Right renal pelvis (tissue), 4 donors: ENCODE measurements around the gene CDH1. TPM values are rescaled to one million over a fixed set of nuclear protein-coding genes. Genes with fewer than 3 reads are reported as not detected.
"Not testable (repeated sequence)": the region's sequence is repeated elsewhere in the genome, so short reads cannot be mapped to it uniquely, and the experiment has no call there.

Source experiments
- DNase-seq, 4 donors: peaks; one replicate each; pipeline ENCODE4 v3.0.0-alpha.2; 2013; ENCODE audit warnings: low read depth in 4 of 4, low spot score in 3 of 4, missing footprints in 1 of 4
- polyA plus RNA-seq, 4 donors: library from polyadenylated mRNA; unstranded; fragments of 120-200 nt; gene quantifications; one replicate each; pipeline ENCODE4 v1.2.1, GENCODE V29; 2013; ENCODE audit not compliant: insufficient read length in 4 of 4

Gene CDH1
- polyA plus RNA-seq, 4 donors: 96.8 to 118 (median 102) TPM

DNA sequence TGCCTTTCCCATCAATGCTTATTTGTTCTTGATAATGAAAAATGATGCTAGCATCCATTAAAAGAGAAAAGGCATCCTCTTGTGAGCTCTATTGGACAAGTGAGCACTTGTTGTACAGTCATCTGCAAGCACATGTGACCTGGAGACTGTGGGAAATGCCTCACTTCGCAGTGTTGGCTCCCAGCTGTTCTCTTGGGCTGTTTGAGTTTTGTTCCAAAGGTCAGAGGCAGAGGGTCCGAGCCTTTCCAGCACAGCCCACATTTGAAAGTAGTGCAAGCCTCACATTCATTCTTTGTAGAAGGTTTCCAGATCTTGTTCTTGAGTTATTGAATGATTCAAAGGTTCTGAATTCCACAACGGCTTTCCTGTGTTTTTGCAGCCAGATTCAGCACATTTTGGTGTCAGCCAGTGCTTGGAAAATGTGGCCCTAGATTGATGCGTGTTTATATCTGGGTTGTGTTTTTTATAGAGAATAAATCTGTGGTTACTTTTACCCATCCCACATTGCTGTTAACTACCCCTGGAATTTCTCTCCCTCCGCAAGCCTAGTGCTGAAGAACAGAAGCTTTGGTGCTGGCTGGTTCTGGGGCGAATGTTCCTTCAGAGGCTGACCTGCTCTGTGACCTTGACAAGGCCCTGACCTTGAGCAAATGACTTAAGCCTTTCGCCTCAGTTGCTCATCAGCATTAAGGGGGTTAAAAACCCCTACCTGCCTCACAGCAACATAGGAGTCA is 49.8 kb downstream of the CDH1 start:
- DNase-seq: peak in 3 of 4 donors; percentile 32 to 42 (median 37)

GRCh38 chr16:68787419-68787807 is 50.3 kb downstream of the CDH1 start:
- DNase-seq: not testable (repeated sequence)

DNA sequence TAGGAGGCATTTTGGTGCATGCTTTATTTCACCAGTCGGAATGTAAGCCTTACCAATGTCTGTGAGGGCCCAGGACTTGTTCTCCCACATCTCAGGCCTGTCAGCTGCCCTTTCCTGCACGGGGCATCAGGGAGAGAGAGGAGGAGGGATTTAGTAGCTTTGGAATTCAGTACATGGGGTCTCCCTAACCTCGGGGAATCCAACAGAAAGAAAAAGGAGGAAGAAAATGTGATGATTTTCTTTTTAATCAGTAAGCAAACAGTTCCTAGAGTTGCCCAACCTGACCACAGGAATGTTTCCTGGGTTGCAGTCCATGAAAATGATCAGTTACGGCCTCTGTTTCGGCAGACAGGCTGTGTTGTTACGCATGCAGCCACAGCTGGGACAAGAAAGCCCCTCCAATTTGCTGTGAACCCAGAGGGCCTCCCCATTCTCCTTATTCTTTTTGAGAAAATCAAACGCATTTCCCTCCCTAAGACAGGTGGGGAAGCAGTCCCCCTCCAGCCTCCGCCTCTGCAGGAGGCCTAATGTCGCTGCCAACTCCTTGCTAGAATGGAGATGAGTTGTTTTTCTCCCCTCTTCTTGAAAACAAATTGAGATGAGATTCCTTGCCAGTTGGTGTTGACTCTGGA is 53.2 kb downstream of the CDH1 start:
- no peak for DNase-seq

DNA sequence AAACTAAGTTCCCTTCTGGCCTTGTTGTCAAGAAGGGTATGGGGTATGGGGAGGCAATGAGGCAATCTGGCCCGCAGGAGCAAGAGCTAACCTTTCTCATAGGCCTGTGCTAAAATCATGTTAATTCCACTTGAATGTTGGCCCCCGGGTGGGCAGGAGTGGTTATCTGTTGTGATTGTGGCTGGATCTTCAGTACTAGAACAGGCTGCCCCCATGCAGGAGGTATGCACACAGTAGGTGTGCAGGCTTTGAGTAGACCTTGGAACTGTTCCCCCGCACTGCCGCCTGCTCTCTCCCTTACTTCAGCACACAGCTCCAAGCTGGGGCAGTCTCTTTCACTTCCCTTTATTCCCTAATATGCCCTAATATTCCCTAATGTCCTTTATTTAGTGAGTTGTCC is 53.9 kb downstream of the CDH1 start:
- DNase-seq: no peak

GRCh38 chr16:68792465-68793324 is 55.6 kb downstream of the CDH1 start:
- no peak for DNase-seq

DNA sequence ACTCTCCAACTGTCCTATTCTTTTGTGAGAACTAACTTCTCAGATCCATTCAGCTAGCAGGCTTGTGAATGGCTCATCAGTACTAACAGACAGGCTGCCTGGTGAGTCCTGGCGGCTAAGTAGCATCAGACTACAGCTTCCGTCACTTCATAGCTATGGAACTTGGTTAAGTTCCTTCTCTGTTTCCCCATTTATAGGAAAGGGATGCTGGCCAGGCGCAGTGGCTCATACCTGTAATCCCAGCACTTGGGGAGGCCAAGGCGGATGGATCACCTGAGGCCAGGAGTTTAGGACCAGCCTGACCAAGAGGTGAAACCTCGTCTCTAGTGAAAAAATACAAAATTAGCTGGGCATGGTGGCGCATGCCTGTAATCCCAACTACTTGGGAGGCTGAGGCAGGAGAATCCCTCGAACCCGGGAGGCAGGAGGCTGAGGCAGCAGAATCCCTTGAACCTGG is 56.3 kb downstream of the CDH1 start:
- DNase-seq: no peak

- no peak for DNase-seq
Measured at GRCh38 chr16:68798398-68798797, 61.3 kb downstream of the CDH1 start.

GRCh38 chr16:68800257-68800875 is 63.3 kb downstream of the CDH1 start:
- peak; percentile 61 to 74 (median 71) for DNase-seq

DNA sequence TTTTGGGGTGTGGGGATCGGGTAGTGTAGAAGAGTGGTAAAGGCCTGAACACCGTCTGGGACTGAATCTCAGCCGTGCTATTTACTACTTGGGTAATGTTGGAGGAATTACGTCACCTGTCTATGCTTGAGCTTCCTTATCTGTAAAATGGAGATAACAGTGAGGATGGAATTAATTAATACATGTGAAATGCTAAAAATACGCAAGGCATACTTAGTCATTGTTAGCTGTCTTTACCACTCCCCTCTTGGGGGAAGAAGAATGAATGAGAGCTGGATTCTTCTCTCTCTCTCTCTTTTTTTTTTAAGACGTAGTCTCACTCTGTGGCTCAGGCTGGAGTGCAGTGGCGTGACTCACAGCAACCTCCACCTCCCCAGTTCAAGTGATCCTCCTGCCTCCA is 65.1 kb downstream of the CDH1 start:
- DNase-seq: no peak

- DNase-seq: no peak
Measured at GRCh38 chr16:68806422-68806821, 69.3 kb downstream of the CDH1 start.

- DNase-seq: no peak
Measured at GRCh38 chr16:68806981-68807380, 69.9 kb downstream of the CDH1 start.

DNA sequence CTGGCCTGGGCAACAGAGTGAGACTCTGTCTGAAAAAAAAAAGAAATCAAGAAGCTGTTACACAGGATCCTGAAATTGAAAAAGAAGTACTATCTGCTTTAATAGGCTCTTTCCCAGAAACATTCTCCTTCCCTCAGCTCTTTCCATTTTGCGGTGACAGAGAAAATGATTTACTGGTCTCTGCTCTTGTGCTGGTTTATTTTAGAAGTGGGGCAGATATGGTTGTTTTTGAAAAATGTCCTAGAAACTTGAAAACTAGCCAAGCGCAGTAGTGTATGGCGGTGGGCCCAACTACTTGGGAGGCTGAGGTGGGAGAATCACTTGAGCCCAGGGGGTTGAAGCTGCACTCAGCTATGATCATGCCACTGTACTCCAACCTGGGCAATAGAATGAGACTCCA is 77.4 kb downstream of the CDH1 start:
- no peak for DNase-seq

GRCh38 chr16:68823401-68824135 is 86.5 kb downstream of the CDH1 start:
- no peak for DNase-seq

- no peak for DNase-seq
Measured at GRCh38 chr16:68825427-68825826, 88.3 kb downstream of the CDH1 start.

GRCh38 chr16:68826652-68827051 is 89.6 kb downstream of the CDH1 start:
- no peak for DNase-seq

DNA sequence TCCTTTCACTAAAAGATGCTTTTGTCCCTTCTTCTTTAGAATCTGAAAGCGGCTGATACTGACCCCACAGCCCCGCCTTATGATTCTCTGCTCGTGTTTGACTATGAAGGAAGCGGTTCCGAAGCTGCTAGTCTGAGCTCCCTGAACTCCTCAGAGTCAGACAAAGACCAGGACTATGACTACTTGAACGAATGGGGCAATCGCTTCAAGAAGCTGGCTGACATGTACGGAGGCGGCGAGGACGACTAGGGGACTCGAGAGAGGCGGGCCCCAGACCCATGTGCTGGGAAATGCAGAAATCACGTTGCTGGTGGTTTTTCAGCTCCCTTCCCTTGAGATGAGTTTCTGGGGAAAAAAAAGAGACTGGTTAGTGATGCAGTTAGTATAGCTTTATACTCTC is 96.2 kb downstream of the CDH1 start:
- DNase-seq: no peak

DNA sequence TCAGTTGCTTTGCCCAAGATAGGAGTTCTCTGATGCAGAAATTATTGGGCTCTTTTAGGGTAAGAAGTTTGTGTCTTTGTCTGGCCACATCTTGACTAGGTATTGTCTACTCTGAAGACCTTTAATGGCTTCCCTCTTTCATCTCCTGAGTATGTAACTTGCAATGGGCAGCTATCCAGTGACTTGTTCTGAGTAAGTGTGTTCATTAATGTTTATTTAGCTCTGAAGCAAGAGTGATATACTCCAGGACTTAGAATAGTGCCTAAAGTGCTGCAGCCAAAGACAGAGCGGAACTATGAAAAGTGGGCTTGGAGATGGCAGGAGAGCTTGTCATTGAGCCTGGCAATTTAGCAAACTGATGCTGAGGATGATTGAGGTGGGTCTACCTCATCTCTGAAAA is 97.5 kb downstream of the CDH1 start:
- DNase-seq: no peak

DNA sequence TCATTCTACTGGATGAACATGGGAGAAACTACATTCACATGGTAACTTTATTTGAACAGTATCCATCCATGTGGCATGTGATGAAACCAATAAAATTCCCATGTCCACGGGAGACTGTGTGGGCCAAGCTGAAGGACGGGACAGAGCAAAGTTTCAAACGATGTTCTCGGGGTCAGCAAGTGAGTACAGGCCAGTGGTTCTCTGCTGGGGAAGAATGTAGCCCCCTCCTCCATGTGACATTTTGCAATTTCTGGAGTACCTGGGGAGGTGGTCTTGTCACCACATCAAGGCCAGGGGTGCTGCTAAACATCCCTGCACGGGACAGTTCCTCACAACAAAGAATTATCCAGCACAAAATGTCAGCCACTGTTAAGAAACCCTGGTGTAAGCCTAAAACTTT is 98.9 kb downstream of the CDH1 start:
- DNase-seq: no peak

DNA sequence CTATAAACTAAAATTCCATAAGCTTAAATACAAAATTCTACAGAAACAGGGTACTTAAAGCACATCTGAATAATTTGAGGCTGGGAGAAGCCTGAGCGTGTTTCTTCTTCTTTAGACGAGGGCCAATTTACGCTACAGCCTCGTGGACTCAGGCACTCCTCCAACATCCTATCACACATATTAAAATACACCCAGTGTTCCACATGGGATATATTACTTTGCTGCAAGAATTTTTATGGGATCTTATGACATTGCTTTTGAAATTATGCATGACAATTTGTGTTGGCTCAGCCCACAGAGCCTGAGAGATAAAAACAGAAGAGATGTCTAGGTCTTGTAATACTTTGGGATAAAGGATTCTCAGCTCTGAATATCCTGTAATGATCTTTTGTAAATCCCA is 102.7 kb downstream of the CDH1 start:
- peak in 1 of 4 donors; percentile 8 for DNase-seq

DNA sequence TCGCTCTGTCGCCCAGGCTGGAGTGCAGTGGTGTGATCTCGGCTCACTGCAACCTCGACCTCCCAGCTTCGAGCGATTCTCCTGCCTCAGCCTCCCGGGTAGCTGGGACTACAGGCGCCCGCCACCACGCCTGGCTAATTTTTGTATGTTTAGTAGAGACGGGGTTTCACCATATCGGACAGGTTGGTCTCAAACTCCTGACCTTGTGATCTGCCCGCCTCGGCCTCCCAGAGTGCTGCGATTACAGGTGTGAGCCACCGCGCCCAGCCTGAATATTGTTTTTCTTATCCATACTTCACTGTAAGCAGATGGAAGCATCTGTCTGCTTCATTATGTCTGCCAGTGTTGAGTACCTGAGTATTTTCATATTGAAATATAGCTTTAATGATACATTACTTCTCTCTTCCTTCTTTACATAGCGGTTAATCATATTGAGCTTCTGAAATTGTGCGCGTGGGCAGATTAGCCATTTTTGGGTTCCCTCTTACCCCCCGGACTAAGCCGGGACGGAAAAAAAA is 105.9 kb downstream of the CDH1 start:
- not testable (repeated sequence) for DNase-seq
